HepG2 (cell line): Measurements from ENCODE around the gene INTS2. TPM values are rescaled to one million over a fixed set of nuclear protein-coding genes. Genes with fewer than 3 reads are reported as not detected.
A peak's percentile ranks its signal among the peaks of the same experiment; 100 is the strongest.

Experiments used
- AGO1 ChIP-seq: fragments of 200-400 bp; formaldehyde crosslinking; IDR thresholded peaks from 2 replicates; pipeline ENCODE4 v1.6.1; 2017; ENCODE audit warnings: mild to moderate bottlenecking, low read depth, low read length, moderate library complexity; ENCODE audit not compliant: poor library complexity, severe bottlenecking
- AHR ChIP-seq: IDR thresholded peaks from 2 replicates; pipeline ENCODE4 v1.6.1; 2018; ENCODE audit warnings: missing genetic modification reagents, missing compliant biosample characterization
- ETV5 ChIP-seq: IDR thresholded peaks from 2 replicates; pipeline ENCODE4 v1.6.1; 2018; ENCODE audit warnings: missing biosample characterization, missing genetic modification reagents, inconsistent platforms, borderline replicate concordance
- HDAC1 ChIP-seq: sonication (generic); formaldehyde crosslinking; IDR thresholded peaks from 2 replicates; pipeline ENCODE4 v1.5.1; 2020; ENCODE audit warnings: mild to moderate bottlenecking, missing genetic modification reagents
- HOXA7 ChIP-seq: sonication (generic); formaldehyde crosslinking; IDR thresholded peaks from 2 replicates; pipeline ENCODE4 v1.8.1; 2022; ENCODE audit warnings: mild to moderate bottlenecking, missing genetic modification reagents, moderate library complexity
- MAFK ChIP-seq, 2 experiments: IDR thresholded peaks in 1 of 2; conservative IDR thresholded peaks in 1 of 2; 2 replicates each; pipeline ENCODE4 v1.6.1; 2011; ENCODE audit warnings: improper control_type of control experiment in 2 of 2, low read length in 2 of 2
- MYNN ChIP-seq: sonication (generic); formaldehyde crosslinking; IDR thresholded peaks from 2 replicates; pipeline ENCODE4 v1.4.0; 2020; ENCODE audit warnings: mild to moderate bottlenecking, low read depth, missing genetic modification reagents
- NFIC ChIP-seq: IDR thresholded peaks from 2 replicates; pipeline ENCODE4 v1.6.1; 2012; ENCODE audit warnings: mild to moderate bottlenecking, low read length, inconsistent platforms
- NR2F1 ChIP-seq, 2 experiments: fragments of 450-650 bp in 1 of 2; formaldehyde crosslinking in 1 of 2; IDR thresholded peaks; 2 replicates each; pipeline versions ENCODE4 v1.5.0 to v1.6.1; 2016 to 2020; ENCODE audit warnings: mild to moderate bottlenecking in 1 of 2, missing compliant biosample characterization in 1 of 2, missing genetic modification reagents in 1 of 2, moderate library complexity in 1 of 2
- PHF5A ChIP-seq: IDR thresholded peaks from one replicate; pipeline ENCODE4 v1.6.1; 2018; ENCODE audit warnings: low read depth, missing genetic modification reagents; ENCODE audit not compliant: unreplicated experiment
- POLR2AphosphoS2 ChIP-seq: IDR thresholded peaks from 2 replicates; pipeline ENCODE4 v1.6.1; 2011; ENCODE audit warnings: low read depth, low read length, improper control_type of control experiment
- RAD21 ChIP-seq: fragments of 450-650 bp; formaldehyde crosslinking; IDR thresholded peaks from 2 replicates; pipeline ENCODE4 v1.5.0; 2020; ENCODE audit warnings: mild to moderate bottlenecking
- RAD51 ChIP-seq: fragments of 450-650 bp; IDR thresholded peaks from 2 replicates; pipeline ENCODE4 v1.6.1; 2016; ENCODE audit warnings: borderline replicate concordance
- SALL1 ChIP-seq: sonication (generic); formaldehyde crosslinking; IDR thresholded peaks from 2 replicates; pipeline ENCODE4 v1.8.0; 2022; ENCODE audit warnings: mild to moderate bottlenecking, missing genetic modification reagents
- SNAI1 ChIP-seq: sonication (generic); formaldehyde crosslinking; IDR thresholded peaks from 2 replicates; pipeline ENCODE4 v1.5.0; 2020; ENCODE audit warnings: mild to moderate bottlenecking, missing genetic modification reagents, borderline replicate concordance
- SOX5 ChIP-seq: IDR thresholded peaks from 2 replicates; pipeline ENCODE4 v1.6.1; 2016; ENCODE audit warnings: borderline replicate concordance
- ZBTB20 ChIP-seq: sonication (generic); formaldehyde crosslinking; IDR thresholded peaks from 2 replicates; pipeline ENCODE4 v1.8.1; 2023; ENCODE audit warnings: missing genetic modification reagents, low read depth, mild to moderate bottlenecking, borderline replicate concordance
- ZC3H13 ChIP-seq: sonication (generic); formaldehyde crosslinking; IDR thresholded peaks from 2 replicates; pipeline ENCODE4 v1.8.1; 2023; ENCODE audit warnings: mild to moderate bottlenecking, missing genetic modification reagents, moderate library complexity
- ZFP90 ChIP-seq: sonication (generic); formaldehyde crosslinking; IDR thresholded peaks from 2 replicates; pipeline ENCODE4 v1.8.0; 2022; ENCODE audit warnings: missing genetic modification reagents, mild to moderate bottlenecking, inconsistent platforms, borderline replicate concordance
- ZNF160 ChIP-seq: sonication (generic); formaldehyde crosslinking; IDR thresholded peaks from 2 replicates; pipeline ENCODE4 v1.8.0; 2022; ENCODE audit warnings: mild to moderate bottlenecking, inconsistent platforms, missing genetic modification reagents
- ZNF337 ChIP-seq: sonication (generic); formaldehyde crosslinking; IDR thresholded peaks from 2 replicates; pipeline ENCODE4 v1.5.1; 2020; ENCODE audit warnings: missing genetic modification reagents, low read depth, mild to moderate bottlenecking, borderline replicate concordance
- ZNF674 ChIP-seq: sonication (generic); formaldehyde crosslinking; IDR thresholded peaks from 2 replicates; pipeline ENCODE4 v1.5.0; 2020; ENCODE audit warnings: low read depth, mild to moderate bottlenecking, missing genetic modification reagents
- ZNF678 ChIP-seq: sonication (generic); formaldehyde crosslinking; IDR thresholded peaks from 2 replicates; pipeline ENCODE4 v1.4.0; 2020; ENCODE audit warnings: mild to moderate bottlenecking, missing genetic modification reagents
- ZNF7 ChIP-seq: IDR thresholded peaks from 2 replicates; pipeline ENCODE4 v1.6.1; 2016; ENCODE audit warnings: missing biosample characterization, missing genetic modification reagents
- ZNF773 ChIP-seq: sonication (generic); formaldehyde crosslinking; IDR thresholded peaks from 2 replicates; pipeline ENCODE4 v1.4.0; 2020; ENCODE audit warnings: missing genetic modification reagents, borderline replicate concordance
- polyA plus RNA-seq, 8 experiments: library from polyadenylated mRNA; depleted of rRNA in 3 of 8; stranded (reverse) in 7 of 8; unstranded in 1 of 8; fragments of >200 nt; fragmentation: Illumina TruSeq in 4 of 8; extraction: Trizol in 4 of 8; gene quantifications; 2 replicates each; pipeline versions ENCODE4 v1.2.1 to v1.2.3, GENCODE V29; 2011 to 2016; ENCODE audit warnings: low read depth in 4 of 8, missing spikeins in 1 of 8, mixed read lengths in 1 of 8; ENCODE audit not compliant: insufficient read depth in 1 of 8
- total RNA-seq, 5 experiments: library from RNA; depleted of rRNA; stranded (reverse); fragments of >200 nt; fragmentation: Illumina TruSeq; extraction: Trizol; gene quantifications; 2 replicates each; pipeline ENCODE4 v1.2.3, GENCODE V29; 2016; ENCODE audit warnings: low read depth in 1 of 5
- TF ChIP-seq, protein P1 (sequence below): sonication (generic); formaldehyde crosslinking; IDR thresholded peaks from 2 replicates; pipeline ENCODE4 v1.9.0; 2021; ENCODE audit warnings: missing genetic modification reagents, mild to moderate bottlenecking, borderline replicate concordance
- TF ChIP-seq, protein P2 (sequence below): sonication (generic); formaldehyde crosslinking; IDR thresholded peaks from 2 replicates; pipeline ENCODE4 v1.8.0; 2022; ENCODE audit warnings: mild to moderate bottlenecking, missing genetic modification reagents, moderate library complexity
- TF ChIP-seq, protein P3 (sequence below): sonication (generic); formaldehyde crosslinking; IDR thresholded peaks from 2 replicates; pipeline ENCODE4 v1.4.0; 2020; ENCODE audit warnings: missing genetic modification reagents

INTS2 gene
- total and polyA plus RNA-seq, 2 of the 13 experiments (the other 11 are each of a cell fraction or from before 2014, with no cell fraction given): 20.5 to 30.2 TPM

DNA sequence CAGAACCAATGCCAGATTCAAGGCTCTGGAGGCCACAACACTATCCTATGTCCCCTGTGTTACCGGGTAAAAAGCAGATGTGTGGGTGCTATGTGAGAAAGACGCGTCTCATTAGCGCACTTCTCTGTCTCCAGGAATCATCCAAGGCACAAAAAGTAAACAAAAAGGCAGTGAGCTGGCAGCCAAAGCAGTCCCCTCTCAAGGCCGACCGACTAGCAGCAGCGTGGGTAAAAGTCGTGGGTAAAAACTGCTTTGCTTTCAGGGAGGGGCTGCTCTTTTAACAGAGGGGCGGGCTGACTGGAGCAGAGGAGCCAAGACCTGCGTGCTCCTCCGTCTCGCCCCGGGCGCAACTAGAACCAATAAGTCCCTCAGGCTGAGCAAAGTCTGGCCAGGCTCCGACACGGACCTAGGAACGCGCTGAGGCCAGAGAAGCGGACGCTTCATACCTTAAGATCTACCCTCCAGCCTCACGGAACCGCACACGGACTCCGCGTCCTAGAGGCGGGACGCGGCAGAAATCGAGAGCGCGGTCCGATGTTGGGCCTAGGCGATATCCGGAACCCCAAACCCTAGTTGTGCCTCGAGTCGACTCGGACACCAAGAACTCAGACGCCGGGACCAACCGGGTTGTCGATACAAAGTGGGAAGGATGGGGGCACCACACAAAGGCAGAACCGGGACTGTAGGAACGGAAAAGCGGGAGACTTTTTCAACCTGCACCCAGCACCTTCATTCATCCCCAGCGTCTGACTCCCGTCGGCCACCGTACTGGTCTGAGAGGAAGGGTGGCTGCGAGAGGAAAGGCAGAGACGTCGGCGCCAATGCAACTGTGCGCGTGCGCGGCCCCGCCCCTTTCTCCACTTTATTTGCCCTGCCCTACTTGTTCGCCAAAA is at the start of gene INTS2 (continued):
- TF ChIP-seq NR2F1 (CRISPR knock-in tag; IDR thresholded peaks at IDR 0.05) (peak; percentile 5 to 21; a peak in 1 of 4 replicates), ZNF160 (CRISPR knock-in tag) (0 out of 2 replicates have a peak, but pooled peaks have one; percentile 94), MYNN (CRISPR knock-in tag) (no peak), ZFP90 (CRISPR knock-in tag) (peak; percentile 35; the same call in 1 of the 2 replicates), POLR2AphosphoS2 (no peak), SALL1 (CRISPR knock-in tag) (peak; percentile 87), ETV5 (CRISPR knock-in tag) (peak; percentile 65; the same call in 1 of the 2 replicates), ZNF674 (CRISPR knock-in tag) (no peak), ZNF773 (CRISPR knock-in tag) (peak; percentile 76; the same call in 1 of the 2 replicates), RAD21 (CRISPR knock-in tag) (peak; percentile 44), ZNF678 (CRISPR knock-in tag) (peak; percentile 78), AGO1 (peak; percentile 74), AHR (CRISPR knock-in tag) (peak; percentile 88; the same call in 1 of the 2 replicates), HOXA7 (CRISPR knock-in tag) (no peak), MAFK (conservative IDR thresholded peaks at IDR 0.05 in 1 of 2, IDR thresholded peaks at IDR 0.05 in 1 of 2; ENCODE audit: low read length in 2 of 2) (no peak), ZBTB20 (CRISPR knock-in tag) (peak; percentile 82), SNAI1 (peak; percentile 77), PHF5A (CRISPR knock-in tag) (no peak), HDAC1 (CRISPR knock-in tag) (peak; percentile 98), ZNF337 (CRISPR knock-in tag) (peak; percentile 74; the same call in 1 of the 2 replicates), ZNF7 (0 out of 2 replicates have a peak, but pooled peaks have one; percentile 26), RAD51 (no peak), ZC3H13 (CRISPR knock-in tag) (no peak), SOX5 (no peak), NFIC (peak; percentile 48; the same call in 1 of the 2 replicates)
- TF ChIP-seq, protein P1, sequence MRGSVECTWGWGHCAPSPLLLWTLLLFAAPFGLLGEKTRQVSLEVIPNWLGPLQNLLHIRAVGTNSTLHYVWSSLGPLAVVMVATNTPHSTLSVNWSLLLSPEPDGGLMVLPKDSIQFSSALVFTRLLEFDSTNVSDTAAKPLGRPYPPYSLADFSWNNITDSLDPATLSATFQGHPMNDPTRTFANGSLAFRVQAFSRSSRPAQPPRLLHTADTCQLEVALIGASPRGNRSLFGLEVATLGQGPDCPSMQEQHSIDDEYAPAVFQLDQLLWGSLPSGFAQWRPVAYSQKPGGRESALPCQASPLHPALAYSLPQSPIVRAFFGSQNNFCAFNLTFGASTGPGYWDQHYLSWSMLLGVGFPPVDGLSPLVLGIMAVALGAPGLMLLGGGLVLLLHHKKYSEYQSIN (CRISPR knock-in tag): no peak; the same call in 1 of the 2 replicates
- TF ChIP-seq, protein P2, sequence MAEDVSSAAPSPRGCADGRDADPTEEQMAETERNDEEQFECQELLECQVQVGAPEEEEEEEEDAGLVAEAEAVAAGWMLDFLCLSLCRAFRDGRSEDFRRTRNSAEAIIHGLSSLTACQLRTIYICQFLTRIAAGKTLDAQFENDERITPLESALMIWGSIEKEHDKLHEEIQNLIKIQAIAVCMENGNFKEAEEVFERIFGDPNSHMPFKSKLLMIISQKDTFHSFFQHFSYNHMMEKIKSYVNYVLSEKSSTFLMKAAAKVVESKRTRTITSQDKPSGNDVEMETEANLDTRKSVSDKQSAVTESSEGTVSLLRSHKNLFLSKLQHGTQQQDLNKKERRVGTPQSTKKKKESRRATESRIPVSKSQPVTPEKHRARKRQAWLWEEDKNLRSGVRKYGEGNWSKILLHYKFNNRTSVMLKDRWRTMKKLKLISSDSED (CRISPR knock-in tag): 0 out of 2 replicates have a peak, but pooled peaks have one; percentile 37
- TF ChIP-seq, protein P3, sequence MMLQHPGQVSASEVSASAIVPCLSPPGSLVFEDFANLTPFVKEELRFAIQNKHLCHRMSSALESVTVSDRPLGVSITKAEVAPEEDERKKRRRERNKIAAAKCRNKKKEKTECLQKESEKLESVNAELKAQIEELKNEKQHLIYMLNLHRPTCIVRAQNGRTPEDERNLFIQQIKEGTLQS: peak; percentile 34; the same call in 1 of the 2 replicates
